Ureter (tissue), 1 donor: Measurements from ENCODE around the gene POLR2A. TPM values are rescaled to one million over a fixed set of nuclear protein-coding genes. Genes with fewer than 3 reads are reported as not detected.

ENCODE experiments used
- DNase-seq: peaks from one replicate; pipeline ENCODE4 v3.0.0-alpha.2; 2020; ENCODE audit warnings: low spot score
- total RNA-seq: library from RNA; stranded (reverse); gene quantifications from one replicate; pipeline ENCODE4 v1.2.4, GENCODE V29; 2023
- donor health status: DM: yes; HTN: yes; CAD: no.

The POLR2A gene
- total RNA-seq: 151 TPM

DNA sequence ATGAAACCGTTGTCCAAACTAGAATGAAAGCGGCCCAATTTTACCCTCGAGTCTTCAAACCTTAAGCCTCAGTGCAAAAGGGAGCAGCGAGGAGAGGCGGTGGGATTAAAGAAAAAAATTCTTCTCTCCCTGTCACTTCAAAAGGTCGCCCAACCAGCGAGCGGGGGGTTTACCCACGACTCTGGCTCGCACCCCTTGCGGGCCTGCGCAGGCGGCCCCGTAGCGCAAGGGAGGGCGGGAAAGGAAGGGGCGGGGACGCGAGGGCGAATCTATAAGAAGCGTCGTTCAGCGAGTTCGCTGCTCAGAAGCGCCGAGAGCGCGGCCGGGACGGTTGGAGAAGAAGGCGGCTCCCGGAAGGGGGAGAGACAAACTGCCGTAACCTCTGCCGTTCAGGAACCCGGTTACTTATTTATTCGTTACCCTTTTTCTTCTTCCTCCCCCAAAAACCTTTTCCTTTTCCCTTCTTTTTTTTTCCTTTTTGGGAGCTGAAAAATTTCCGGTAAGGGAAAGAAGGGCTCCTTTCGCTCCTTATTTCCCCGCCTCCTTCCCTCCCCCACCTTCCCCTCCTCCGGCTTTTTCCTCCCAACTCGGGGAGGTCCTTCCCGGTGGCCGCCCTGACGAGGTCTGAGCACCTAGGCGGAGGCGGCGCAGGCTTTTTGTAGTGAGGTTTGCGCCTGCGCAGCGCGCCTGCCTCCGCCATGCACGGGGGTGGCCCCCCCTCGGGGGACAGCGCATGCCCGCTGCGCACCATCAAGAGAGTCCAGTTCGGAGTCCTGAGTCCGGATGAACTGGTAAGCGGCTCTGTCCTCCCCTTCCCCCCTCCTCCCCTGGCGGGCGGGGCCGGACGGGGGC, at the start of gene POLR2A:
TSS of gene POLR2A (plus strand) at position 300 of the 852 bp plus-strand sequence.
- DNase-seq: peak; percentile 98

DNA sequence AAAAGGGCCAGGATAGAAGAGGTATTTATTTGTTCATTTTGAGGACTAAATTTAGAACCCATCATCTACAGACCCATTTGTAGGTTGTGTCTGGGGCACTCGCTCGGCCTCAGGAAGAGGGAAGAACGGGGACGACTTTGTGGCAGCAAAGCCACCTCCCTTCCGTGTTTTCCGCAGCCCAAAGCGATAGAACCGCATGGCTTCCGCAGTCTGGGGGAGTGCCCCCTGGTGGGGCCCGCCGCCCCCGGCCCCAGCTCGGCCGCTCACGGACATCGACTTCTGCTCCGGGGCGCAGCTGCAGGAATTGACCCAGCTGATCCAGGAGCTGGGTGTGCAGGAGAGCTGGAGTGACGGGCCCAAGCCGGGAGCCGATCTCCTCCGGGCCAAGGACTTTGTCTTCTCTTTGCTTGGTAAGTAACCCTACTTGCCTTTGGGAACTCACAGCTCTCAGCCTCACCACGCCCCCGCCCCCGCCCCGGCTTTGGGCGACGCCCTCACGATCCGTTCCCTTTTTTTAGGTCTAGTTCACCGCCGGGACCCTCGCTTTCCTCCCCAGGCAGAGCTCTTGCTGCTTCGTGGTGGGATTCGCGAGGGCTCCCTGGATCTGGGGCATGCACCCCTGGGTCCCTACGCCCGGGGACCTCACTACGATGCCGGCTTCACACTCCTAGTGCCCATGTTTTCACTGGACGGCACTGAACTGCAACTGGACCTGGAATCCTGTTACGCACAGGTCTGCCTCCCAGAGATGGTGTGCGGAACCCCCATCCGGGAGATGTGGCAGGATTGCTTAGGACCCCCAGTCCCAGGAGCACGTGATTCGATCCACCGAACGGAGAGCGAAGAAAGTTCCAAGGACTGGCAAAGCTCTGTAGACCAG, 48.2 kb upstream of the POLR2A start:
- DNase-seq: peak; percentile 67

DNA sequence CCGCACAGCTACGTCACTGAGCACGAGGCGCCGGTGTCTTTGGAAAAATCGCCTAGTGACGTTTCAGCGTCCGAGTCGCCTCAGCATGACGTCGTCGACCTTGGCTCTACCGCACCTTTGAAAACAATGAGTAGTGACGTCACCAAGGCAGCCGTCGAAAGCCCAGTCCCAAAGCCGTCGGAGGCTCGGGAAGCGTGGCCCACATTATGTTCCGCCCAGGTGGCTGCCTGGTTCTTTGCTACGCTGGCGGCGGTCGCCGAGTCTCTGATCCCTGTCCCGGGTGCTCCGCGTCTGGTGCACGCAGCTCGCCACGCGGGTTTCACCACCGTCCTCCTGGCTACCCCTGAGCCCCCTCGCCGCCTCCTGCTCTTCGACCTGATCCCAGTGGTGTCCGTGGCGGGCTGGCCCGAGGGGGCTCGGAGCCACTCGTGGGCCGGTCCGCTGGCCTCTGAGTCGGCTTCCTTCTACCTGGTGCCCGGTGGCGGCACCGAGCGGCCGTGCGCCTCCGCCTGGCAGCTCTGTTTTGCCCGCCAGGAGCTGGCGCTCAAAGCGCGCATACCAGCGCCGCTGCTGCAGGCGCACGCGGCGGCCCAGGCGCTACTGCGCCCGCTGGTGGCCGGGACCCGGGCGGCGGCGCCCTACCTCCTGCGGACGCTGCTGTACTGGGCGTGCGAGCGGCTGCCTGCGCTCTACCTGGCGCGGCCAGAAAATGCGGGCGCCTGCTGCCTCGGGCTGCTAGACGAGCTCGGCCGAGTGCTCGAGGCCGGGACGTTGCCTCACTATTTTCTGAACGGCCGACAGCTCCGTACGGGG, 47.4 kb upstream of the POLR2A start:
- DNase-seq: peak; percentile 82

DNA sequence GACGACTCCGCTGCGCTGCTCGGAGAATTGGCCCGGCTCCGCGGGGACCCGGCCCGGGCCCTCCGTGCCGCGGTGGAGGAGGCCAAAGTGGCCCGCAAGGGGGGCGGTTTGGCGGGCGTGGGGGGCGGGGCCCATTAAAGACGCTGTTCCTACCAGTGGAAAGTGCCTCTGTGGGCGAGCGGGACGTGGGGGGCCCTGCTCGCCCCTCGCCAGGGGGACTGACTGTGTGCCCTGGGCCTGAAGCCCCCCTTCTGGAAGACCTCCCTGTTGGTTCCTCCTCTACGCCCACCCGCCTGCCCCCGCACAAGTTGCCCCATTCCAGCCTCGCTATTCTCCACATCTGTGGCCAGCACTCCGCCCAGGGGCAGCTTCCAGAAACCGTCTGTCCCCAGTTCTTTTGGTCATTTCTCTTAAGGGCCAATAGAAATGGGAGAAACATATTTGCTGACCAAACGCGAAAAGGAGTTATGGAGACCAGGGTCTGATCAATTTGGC, 46.8 kb upstream of the POLR2A start:
- DNase-seq: no peak

DNA sequence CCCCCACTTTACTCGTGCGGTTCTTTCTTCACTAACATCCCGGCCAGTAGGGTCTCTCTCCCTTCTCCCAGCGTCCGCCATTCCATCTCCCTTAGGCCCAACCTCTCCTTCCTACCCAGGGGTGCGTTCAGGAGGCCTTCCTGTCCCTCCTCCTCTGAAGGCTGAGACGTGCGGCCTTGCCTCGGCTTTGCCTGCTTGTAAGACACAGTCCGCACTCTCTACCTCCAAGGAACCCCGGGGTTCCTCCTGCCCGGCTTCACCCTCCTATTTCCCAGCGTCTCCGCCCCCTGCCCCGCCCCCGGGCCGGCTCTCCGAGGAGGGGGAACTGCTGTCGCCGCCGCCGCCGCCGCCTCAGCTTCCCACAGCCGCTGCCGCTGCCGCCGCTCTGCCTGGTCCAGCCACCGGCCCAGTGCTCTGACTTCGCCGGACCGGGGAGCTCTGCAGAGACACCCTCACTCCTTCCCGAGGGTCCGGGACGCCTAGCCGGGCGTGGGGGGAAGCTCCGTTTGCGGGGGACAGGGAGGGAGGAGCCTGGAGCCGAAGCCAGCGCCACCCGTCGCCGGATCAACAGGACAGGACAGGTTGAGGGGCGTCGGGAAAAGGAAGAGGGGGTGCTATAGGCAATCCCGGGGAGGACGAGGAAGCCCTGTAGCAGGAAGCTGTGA, 46.1 kb upstream of the POLR2A start:
- peak; percentile 69 for DNase-seq

DNA sequence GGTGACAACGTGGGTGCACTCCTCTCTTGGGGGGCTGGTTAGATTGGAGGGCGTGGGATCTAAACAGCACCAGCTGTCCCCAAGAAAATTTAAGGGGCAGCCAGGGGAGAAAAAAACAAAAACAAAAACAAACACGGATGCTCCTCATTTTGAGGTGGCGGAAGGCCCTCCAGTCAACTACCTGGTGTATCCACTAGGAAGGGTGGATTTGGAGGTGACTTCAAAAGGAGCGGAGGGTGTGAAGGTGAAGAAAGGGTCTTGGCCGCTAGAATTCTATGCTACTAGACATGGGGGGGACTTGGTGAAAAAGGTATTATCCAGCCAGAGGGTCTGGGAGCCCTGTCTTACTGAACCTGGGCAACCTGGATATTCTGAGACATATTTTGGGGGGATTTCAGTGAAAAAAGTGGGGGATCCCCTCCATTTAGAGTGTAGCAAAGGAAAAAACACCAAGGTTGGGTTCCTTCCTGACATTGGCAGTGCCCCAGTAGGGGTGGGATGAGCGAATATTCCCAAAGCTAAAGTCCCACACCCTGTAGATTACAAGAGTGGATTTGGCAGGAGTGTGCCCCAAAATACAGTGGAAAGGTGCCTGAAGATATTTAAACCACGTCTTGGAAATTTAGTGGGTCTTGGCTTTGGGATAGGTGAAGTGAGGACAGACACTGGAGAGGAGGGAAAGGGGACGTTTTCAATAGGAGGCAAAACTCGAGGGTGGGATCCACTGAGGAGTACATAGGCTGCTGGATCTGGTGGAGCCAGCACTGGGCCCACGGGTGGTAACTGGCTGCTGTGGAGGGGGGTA, 45.3 kb upstream of the POLR2A start:
- no peak for DNase-seq

DNA sequence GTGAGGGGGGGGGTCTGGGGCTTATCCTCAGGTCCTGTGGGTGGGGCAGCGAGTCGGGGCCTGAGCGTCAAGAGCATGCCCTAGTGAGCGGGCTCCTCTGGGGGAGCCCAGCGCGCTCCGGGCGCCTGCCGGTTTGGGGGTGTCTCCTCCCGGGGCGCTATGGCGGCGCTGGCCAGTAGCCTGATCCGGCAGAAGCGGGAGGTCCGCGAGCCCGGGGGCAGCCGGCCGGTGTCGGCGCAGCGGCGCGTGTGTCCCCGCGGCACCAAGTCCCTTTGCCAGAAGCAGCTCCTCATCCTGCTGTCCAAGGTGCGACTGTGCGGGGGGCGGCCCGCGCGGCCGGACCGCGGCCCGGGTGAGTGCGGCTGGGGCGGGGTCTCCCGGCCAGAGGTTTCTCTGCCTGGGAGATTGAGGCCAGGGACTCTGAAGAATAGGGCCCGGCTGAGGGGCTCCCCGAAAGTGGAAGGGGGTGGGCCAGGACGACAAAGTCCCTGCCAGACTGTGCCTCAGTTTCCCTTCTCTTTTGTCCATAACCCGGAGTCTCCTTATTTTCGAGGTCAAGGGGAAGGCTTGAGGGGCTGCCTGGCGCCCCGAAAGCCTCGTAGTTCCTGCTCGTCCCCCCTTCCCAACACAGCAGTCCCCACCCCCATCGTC, 44.6 kb upstream of the POLR2A start, which contains the start of gene FGF11:
TSS of gene FGF11 (plus strand) at position 51 of the 651 bp plus-strand sequence. CDS start at position 160, 109 bp downstream.
- no peak for DNase-seq

DNA sequence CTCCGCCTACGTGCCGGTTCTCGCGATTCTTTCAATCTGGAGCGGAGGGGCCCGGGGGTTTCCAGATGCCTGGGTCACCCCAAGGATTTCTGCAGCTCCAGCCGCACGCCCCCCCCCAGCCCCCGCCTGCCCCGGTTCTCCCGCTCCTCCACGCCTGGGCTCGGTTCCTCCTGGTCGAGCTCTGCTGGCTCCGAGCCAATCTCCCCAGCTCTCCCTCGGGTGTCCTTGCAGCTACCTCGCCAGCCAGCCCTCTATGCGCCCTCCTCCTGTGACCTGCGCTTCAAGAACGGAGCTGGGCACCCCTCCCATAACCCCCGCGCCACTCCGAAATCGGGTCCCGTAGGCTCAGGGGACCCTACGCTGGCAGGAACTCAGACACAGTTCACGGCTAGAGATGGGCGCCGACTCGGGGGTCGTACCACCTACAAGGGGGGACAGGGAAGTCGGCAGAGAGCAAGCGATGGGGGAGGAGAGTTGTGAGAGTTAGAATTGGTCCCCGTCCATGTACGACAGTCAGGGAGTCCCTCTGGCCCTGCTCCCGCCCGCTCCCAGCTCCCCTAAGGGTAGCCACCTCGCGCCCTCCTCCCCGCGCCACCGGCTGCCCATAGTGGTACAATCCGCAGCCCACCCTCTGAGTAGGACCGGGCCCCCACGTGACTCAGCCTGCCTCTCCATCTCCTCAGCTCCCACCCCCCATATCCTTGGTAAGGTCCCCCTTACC, 43.9 kb upstream of the POLR2A start:
- DNase-seq: peak; percentile 65

DNA sequence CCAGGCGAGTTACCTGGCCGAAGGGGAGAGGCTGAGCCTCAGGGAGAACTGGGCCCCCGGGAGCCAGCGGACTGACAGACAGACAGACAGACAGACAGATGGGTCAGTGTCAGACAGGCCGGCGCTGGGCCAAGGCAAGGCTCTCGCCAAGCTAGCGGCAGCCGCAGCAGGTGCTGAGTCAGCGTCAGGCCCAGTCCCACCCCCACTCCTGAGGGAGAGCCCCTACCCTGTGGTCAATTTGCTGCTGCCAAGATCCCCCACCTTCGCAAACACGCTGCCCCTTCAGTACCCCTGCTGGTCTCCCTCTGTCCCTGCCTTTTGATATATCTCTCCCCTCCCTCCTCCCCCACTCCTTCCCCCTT, 43.4 kb upstream of the POLR2A start:
- no peak for DNase-seq

DNA sequence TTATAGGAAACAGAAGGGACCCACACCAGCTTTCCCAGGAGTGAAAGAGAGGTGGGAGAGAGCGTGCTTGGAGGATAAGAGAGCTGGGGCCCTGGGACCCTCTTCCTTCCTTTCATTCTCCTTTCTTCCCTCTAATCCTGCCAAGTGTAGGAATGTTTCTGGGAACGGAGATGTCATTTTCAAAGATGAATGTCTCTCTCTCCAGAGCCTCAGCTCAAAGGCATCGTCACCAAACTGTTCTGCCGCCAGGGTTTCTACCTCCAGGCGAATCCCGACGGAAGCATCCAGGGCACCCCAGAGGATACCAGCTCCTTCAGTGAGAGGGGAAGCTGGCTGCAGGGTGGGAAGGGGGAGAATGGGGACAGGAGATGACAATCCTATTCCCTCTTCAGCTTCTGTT, 42.9 kb upstream of the POLR2A start:
- DNase-seq: no peak

DNA sequence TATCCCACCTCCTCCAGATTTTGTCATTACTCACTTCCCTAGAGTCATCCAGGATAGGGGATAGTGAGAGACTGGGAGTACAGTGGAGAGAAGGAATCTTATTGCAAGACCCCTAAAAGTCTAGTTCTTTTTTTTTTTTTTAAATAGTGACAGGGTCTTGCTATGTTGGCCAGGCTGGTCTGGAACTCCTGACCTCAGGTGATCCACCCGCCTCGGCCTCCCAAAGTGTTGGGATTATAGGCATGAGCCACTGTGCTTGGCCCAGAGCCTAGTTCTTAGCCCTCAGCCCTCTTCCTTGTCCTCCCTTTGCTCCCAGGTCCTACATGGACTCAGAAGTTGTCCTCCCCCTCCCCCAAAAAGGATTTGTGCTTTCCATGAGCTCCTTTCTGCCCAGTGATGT, 42.0 kb upstream of the POLR2A start:
- DNase-seq: no peak

DNA sequence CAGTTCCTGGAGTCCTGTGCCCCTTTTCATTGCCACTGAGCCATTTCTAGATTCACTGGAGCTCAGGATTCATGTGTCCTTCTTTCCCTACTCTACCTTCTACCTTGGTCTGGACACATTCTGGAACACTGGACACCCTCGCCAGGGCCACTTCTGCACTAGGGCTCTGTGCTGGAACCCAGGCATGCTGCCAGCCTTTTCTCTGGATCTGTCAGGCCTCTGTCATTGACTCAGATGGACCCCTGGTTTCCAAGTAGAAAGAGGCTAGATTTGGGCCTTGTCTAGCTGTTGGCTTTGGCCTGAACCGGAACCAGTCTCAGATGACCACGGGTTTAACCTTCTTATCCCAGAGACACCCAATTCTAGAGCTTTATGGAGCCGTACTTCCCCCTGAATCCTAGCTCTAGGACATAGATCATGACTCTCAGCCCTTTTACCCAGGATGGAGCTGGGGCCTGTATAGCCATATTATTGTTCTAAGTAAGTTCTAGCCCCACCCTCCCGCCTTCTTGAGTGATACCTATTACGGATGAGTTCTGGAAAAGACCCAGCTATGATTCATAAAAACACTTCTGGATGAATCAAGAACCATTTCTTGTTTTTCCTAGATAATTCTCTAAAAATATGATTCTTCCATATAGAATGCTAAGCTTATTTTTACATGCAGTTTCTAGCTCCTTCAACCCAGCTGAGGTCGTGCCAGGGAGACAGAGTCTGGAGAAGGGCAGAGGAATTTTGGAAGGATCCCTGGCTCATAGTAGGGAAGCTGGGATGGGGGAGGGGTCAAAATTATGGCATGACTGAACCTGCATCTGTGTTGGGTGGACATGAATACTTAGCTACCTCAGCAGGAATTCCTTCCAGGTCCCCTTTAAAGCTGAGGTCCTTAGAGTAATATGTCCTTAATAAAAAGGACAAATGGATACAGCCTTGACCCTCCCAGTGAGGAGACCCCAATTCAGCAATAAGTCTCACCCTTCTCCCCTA, 40.4 kb upstream of the POLR2A start:
- DNase-seq: no peak

DNA sequence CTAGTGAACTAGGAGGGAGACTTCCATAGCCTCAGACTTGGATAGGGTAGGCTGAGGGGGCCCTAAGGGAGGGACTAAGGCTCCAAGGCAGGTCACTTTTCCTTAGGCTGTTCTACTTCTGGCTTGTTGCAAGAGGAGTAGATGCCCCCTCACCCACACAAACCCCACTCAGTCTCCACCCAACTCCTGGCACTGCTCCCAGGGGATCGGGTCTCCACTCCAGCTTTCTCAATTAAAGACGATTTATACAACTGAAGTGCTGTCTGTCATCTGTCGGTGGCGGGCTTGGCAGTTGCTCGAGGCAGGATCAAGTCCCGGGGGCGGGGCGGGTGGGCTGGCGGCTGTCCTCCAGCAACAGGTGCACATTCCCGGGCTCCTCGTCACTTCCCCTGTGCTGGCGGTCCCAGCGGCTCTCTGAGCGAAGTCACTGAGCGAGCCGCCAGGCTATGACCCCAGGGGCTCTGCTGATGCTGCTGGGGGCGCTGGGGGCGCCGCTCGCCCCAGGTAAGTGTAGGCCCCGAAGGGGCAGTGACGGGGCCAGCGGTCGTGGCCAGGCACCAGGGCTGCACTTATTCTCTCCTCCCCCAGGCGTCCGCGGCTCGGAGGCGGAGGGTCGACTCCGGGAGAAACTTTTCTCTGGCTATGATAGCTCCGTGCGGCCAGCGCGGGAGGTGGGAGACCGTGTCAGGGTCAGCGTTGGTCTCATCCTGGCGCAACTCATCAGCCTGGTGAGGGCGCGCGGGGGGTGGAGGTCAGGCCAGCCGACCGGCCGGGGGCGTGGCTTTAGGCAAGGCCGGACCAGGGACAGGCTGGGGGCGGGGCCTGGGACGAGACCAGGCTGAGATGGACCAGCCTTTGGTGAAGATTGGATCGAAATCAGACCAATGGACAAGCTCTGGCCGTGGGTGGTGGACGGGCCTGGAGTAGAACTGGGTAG, 39.2 kb upstream of the POLR2A start, which contains the start of gene CHRNB1:
TSS of gene CHRNB1 (plus strand) at position 380 of the 937 bp plus-strand sequence. CDS start at position 447, 67 bp downstream.
- peak; percentile 60 for DNase-seq

DNA sequence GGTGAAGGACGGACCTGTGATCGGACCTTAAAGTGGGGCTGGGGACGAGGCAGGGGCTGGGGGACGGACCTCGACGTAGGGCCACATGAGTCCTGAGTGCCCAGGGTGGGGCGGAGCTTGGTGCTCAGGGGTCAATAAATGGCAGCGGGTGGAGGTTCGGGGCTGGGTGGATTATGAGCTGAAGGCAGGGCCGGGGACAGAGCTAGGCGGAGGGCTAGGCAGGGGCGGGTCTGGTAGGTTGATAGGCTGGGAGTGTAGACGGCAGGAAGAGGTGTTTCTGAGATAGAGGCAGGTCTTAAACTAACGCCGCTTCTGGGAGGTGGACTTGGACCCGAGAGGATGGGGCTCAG, 38.6 kb upstream of the POLR2A start:
- no peak for DNase-seq

DNA sequence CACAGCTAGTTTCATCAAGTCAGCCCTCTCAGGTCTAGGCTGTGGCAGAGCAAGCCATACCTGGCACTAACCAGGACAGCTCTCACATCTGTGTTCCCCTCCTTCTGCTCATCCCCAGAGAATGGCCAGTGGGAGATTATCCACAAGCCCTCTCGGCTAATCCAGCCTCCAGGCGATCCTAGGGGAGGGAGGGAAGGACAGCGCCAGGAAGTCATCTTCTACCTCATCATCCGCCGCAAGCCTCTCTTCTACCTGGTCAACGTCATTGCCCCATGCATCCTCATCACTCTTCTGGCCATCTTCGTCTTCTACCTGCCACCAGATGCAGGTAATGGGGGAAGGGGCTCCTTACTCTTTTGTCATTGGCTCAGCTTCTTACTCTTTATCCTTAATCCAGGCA, 35.7 kb upstream of the POLR2A start:
- DNase-seq: no peak

DNA sequence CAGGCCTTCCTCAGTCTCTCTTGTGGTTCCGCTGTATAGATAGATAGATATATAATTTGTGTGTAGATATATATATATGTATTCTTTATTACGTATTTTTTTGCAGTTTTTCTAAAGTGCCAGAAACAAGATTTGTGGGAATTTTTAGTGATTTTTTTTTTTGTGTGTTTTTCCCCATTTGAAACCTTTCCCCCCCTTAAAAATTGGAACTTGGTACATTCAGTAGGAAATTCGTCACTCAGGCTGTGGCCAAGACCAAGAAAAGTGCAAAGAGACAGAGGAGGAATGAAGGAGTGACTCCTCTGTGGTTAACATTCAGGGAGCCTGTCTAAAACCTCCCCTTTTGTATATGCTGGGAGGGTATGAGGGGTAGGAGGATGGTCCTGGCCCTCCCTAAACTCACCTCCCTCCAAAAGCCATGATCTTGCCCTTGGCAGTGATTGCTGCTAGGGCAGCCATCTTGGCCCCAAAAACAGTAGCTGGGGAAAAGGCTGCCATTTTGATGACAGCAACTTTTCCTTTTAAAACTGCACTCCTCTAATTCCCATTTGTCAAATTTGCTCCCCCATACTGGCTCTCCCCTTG, 24.1 kb upstream of the POLR2A start:
- DNase-seq: no peak
